Stimulated activated CD4-positive, alpha-beta T cell treated with anti-CD3 and anti-CD28 coated beads, Interleukin-15, amount 100 ng/mL, for 1 hour (primary cell): ENCODE measurements around the gene CBLN3.
"Not testable (repeated sequence)": the region's sequence is repeated elsewhere in the genome, so short reads cannot be mapped to it uniquely, and the experiment has no call there.

Source experiments
- DNase-seq, 2 donors: peaks; one replicate each; pipeline ENCODE4 v3.0.0-alpha.2; 2020; ENCODE audit warnings: low read depth in 1 of 2, low spot score in 1 of 2

Gene CBLN3

DNA sequence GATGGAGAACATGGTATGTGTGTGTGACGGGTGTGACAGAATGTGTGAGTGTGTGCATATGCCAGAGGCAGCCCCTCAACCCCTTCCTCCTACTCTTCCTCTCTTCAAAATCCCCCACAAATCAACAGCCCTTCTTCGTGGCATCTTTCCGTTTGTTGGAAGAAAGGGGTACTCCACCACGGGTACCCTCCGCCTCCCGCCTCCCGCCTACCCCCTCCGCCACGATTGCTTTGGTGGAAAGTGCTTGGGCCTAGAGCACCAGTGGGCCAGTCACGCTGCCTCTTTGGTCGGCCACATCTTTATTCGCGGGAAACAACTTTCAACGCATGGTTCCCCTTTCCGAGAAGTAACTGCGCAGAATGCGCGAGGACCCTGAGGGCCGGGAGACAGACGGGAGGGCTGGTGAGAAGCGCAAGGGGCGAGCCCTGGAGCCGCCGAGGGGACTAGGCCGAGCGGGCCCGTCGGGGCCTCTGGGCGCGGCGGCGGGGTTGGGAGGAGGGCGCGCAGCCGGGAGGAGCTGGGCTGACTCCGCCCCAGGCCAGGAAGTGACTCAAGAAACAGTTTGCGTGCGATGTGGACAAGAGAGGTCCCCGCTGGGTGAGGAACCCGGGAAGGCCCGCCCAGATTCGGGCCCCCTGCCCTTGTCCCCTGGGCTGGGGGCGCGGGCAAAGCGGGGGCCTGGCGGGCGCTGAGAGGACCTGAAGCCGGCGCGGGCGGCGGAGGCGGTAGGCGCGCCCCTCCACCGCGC lies at the start of gene CBLN3, which contains the start of gene KHNYN:
TSS of gene CBLN3 (minus strand) at position 274 of the 748 bp plus-strand sequence. CDS start 614 bp downstream, outside the sequence.
TSS of gene KHNYN (plus strand) at position 560 of the 748 bp plus-strand sequence. CDS start 777 bp downstream, outside the sequence.
- DNase-seq: peak; percentile 75 to 76

DNA sequence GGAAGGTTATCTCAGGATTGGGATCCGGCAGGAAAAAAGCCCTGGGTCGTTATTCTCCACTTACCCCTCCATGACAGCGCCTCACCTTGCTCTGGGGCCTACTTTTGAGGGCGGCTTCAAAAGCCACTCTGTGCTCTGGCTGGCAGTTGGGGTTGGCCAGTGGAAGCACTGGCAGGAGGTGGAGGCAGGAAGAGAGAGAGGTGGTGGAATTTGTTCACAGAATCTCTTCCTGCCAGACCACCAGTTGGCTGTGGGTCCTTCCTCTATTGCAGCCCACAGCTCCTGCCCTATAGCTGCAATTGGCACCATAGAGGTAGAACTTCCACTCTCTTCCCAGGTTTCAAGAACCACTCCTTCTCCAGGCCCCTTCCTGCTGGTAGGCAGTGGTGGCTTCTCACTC lies 45.8 kb upstream of the CBLN3 start:
- DNase-seq: no peak

DNA sequence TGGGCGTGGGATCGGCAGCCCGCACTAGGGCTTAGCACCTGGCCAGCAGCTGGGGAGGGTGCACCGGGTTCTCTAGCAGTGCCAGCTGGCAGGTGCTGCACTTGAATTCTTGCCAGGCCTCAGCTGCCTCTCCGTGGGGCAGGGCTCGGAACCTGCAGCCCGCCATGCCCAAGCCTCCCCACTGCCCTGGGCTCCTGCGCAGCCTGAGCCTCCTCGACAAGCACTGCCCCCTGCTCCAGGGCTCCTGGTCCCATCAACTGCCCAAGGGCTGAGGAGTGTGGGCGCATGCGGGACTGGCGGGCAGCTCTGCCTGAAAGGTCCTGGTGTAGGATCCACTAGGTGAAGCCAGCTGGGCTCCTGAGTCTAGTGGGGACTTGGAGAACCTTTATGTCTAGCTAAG lies 43.7 kb upstream of the CBLN3 start:
- DNase-seq: no peak

GRCh38 chr14:24470450-24470849 lies 41.0 kb upstream of the CBLN3 start:
- DNase-seq: not testable (repeated sequence)

GRCh38 chr14:24465805-24466204 lies 36.3 kb upstream of the CBLN3 start:
- DNase-seq: no peak

GRCh38 chr14:24465368-24465767 lies 35.9 kb upstream of the CBLN3 start:
- DNase-seq: no peak

- DNase-seq: no peak
These were observed 34.7 kb upstream of the CBLN3 start for GRCh38 chr14:24463884-24464785.

DNA sequence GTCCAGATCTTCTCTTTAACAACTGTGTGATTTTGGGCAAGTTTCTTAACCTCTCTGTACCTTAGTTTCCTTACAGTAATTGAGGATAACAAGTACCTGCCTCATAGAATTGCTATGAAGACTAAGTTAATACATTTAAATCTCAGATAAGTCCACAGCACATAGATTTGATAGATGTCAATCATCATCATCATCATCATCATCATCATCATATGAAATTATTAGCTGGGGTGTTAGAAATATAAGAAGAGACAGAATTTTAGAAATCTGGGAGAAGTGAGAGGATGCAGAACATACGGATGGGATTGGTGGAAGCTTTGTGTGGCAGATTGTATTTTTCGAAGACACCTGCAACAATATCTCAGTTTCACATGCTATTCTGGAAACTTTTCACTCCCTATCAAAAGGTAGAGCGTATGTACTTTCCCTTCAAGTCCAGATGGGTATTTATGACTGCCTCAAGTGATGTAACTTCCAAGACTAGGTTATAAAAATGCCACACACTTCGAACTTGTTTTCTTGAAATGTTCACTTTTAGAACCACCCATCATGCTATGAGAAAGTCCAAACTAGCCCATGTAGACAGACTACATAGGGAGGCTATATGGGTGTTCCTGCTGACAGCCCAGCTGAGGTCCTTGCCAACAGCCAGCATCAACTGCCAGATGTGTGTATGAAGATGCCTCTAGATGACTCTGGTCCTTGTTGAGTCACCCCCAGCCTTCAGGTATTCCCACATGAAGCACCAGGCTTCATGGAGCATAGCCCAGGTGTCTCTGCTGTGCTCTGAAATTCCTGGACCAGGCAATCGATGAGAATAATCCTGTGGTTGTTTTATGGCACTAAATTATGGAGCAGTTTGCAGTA lies 33.8 kb upstream of the CBLN3 start:
- no peak for DNase-seq

DNA sequence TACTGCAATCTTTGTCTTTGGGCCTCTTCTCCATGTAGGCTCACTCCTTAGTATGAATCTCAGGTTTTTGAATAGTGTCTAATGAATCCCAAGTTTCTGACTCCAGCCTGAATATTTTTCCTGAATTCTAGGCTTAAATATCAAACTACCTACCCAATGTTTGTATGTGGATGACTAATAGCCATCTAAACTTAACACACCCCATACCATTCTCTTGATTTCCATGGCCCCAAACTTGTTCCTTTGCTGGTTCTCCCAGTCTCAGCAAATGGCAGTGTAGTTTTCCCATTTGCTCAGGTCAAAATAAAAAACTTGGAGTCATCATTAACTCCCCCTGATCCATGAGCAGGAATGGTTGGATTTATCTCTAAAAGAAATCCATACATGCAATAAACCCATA lies 31.9 kb upstream of the CBLN3 start:
- no peak for DNase-seq

DNA sequence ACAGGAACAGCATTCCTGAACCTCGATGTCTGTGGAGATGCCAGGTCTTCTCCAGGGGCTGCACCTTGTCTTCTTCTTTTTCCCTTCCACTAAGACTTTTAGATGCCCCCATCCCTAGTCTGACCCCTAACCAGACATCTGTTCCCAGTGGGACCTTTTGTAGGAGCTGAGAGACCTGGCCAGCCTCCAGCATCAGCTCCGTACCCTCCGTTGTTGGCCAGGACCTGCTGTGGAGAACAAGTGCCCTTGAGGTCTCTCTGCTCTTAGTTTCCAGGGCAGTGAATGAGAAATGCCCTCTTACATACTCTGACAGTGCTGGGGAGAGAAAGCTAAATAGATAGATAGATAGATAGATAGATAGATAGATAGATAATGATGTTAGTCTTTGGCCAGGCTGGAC lies 29.9 kb upstream of the CBLN3 start:
- DNase-seq: no peak

DNA sequence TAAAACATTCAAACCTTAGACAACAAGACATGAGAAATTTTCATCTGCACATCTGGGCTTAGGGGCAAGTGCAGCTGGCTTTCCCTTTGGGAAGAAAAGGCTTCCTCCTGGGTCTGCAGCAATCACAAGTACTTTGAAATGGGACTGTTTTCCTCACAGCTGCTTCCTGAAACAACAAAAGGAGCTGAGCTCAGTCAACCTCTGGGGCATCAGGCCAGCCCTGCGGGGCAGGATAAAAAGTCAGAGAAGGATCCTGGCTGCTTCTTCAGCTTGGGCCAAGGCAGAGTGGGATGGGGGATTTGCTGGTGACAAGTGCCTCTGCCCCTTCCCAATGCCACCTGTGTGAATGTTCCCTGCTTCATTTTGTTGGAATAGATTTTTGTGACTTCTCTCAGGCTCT lies 29.3 kb upstream of the CBLN3 start:
- no peak for DNase-seq

DNA sequence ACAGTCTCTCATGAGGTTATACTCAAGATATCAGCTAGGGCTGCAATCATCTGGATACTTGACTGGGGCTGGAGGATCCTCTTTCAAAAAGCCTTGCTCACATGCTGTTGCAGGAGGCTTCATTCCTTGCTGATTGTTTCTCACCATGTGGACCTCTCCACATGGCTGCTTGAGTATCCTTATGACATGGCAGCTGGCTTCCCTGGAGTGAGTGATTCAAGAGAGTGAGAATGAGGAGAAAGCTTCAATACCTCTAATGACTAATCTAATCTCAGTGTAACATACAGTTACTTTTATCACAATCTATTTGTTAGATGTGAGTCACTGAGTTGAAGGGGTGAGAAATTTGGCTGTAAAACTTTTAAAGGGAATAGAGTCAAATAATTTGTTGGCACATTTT lies 27.5 kb upstream of the CBLN3 start:
- DNase-seq: no peak

- DNase-seq: not testable (repeated sequence)
These were observed 21.4 kb upstream of the CBLN3 start for GRCh38 chr14:24450828-24451227.

DNA sequence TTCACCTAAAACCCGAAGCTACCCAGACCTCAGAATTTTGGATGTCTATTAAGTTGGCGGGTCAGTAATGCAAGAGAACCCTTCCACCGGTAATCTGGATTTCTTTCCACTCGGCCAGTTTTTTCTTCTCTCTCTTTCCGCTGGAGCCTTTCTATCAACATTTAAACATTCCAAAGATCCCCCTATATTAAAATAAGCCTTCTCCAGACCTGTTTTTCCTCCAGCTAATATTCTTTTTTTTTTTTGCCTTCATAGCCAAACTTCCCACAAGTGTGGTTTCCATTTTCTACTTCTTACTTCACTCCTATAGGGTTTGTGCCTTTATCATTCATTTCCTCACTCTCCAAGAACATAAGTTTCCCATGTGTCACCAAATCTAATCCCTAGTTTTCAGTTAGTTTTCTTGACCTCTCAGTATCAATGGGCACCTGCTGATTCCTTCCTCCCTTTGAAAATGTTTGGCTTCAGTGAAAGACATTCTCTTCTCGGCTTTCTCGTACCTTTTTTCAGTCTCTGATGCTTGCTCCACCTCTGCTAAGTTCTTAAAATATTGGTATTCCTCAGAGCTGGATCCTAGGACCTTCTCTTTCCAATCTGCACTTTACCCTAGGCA lies 13.7 kb upstream of the CBLN3 start:
- no peak for DNase-seq

DNA sequence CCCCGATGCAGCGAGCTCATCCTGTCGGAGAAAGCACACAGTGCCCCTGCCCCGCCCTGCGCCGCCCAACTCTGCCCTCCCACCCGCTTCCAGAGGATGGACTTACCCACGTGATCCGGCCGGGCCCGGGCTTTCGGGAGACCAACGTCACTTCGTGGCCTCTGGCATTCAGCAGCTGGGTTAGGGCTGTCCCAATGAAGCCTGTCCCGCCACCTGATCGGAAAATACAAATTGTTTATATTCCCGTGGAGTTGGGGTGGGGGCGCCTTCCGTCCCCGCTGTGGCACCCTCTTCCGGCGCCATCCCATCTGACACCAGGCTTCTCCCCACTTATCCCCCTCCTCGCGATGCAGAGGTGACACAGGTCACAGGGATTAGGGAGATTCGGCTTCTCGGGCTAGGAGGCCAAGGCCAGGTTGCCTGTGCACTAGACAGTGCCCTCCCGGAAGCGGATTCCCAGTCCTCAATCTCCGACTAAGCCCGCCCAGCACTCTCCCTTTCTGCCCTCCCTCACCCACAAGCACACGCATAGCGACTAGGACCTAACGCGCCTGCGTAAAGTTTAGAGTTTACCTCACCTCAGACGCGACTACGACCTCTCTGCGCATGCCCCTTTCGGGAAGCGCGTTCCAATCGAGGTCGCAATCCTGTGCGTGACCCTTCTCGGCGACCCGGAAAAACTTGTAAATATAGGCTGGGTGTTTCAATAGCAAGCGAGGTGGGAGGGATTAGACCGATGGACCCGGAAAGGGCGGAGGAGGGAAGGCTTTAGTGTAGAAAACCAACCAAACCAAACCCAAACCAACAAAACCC lies 13.0 kb upstream of the CBLN3 start, which contains the start of gene SDR39U1:
TSS of gene SDR39U1 (minus strand) at position 537 of the 813 bp plus-strand sequence. CDS start at position 530, 7 bp downstream.
- peak; percentile 82 to 92 for DNase-seq

GRCh38 chr14:24441904-24442239 lies 12.4 kb upstream of the CBLN3 start:
- DNase-seq: no peak

DNA sequence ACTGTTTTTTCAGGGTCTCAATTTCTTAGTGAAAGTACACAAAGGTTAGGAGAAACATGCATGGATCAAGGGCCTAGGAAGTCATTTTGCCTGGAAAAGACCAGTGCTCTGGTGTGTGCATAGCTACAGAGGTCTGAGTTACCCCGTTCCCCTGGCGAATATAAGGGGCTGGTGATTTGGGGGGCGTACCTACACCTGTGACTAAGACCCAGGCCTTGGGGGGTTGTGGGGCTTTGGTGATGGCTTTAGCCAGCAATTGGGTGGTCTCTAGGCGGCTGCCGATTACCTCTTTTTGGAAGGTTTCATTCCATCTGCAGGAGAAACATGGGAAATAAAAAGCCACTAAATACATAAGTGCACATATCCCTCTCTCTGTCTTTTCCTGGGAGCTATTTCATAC lies 12.0 kb upstream of the CBLN3 start:
- no peak for DNase-seq

GRCh38 chr14:24440606-24441399 lies 11.3 kb upstream of the CBLN3 start:
- no peak for DNase-seq
